Chondrocyte (in vitro differentiated cells): Measurements from ENCODE around the gene DCAKD. TPM values are rescaled to one million over a fixed set of nuclear protein-coding genes. Genes with fewer than 3 reads are reported as not detected.

ENCODE experiments used
- DNase-seq: peaks from one replicate; pipeline ENCODE4 v3.0.0; 2021; ENCODE audit warnings: mixed read lengths, low spot score
- H3K27ac Mint-ChIP-seq: one replicate; pipeline ENCODE4 v1.8.0; 2021; ENCODE audit warnings: mild to moderate bottlenecking, moderate library complexity, mixed read lengths; ENCODE audit not compliant: unreplicated experiment
- H3K27me3 Mint-ChIP-seq: 2 replicates; pipeline ENCODE4 v1.8.0; 2021; ENCODE audit warnings: low read depth, mixed read lengths
- H3K36me3 Mint-ChIP-seq: 2 replicates; pipeline ENCODE4 v1.8.0; 2021; ENCODE audit warnings: low read depth, mixed read lengths
- H3K4me1 Mint-ChIP-seq: 2 replicates; pipeline ENCODE4 v1.8.0; 2021; ENCODE audit warnings: low read depth, mild to moderate bottlenecking, mixed read lengths
- H3K4me3 Mint-ChIP-seq: one replicate; pipeline ENCODE4 v1.8.0; 2021; ENCODE audit warnings: mild to moderate bottlenecking, moderate library complexity, mixed read lengths; ENCODE audit not compliant: unreplicated experiment
- H3K9me3 Mint-ChIP-seq: 2 replicates; pipeline ENCODE4 v1.8.0; 2021; ENCODE audit warnings: low read depth, mixed read lengths
- total RNA-seq: library from RNA; stranded (reverse); gene quantifications from 3 replicates; pipeline ENCODE4 v1.2.1, GENCODE V29; 2021
- TF ChIP-seq, protein P1 (sequence below): fragments of 200-600 bp; sonication (generic); IDR thresholded peaks from 2 replicates; pipeline ENCODE4 v1.5.0; 2021; ENCODE audit warnings: antibody characterized with exemption, mild to moderate bottlenecking, moderate library complexity

Gene DCAKD
- total RNA-seq, 1 donor from 2014 or later = 33.9 TPM

- no peak for DNase-seq
- peaks cover 6% of the 10 kb centered on the region for H3K27me3 Mint-ChIP-seq
- no peak overlapping the region for H3K27ac Mint-ChIP-seq
- H3K4me3 Mint-ChIP-seq = no peak overlapping the region
- H3K4me1 Mint-ChIP-seq = peaks cover 7% of the 10 kb centered on the region
- no peaks in the 10 kb centered on the region for H3K36me3 Mint-ChIP-seq
- TF ChIP-seq, protein P1, sequence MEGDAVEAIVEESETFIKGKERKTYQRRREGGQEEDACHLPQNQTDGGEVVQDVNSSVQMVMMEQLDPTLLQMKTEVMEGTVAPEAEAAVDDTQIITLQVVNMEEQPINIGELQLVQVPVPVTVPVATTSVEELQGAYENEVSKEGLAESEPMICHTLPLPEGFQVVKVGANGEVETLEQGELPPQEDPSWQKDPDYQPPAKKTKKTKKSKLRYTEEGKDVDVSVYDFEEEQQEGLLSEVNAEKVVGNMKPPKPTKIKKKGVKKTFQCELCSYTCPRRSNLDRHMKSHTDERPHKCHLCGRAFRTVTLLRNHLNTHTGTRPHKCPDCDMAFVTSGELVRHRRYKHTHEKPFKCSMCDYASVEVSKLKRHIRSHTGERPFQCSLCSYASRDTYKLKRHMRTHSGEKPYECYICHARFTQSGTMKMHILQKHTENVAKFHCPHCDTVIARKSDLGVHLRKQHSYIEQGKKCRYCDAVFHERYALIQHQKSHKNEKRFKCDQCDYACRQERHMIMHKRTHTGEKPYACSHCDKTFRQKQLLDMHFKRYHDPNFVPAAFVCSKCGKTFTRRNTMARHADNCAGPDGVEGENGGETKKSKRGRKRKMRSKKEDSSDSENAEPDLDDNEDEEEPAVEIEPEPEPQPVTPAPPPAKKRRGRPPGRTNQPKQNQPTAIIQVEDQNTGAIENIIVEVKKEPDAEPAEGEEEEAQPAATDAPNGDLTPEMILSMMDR = no peak
- H3K9me3 Mint-ChIP-seq = no peaks in the 10 kb centered on the region
Observed at GRCh38 chr17:44990994-44991393, 60.4 kb downstream of the DCAKD start.

- TF ChIP-seq, protein P1 = no peak
- DNase-seq = no peak
- Mint-ChIP-seq H3K4me3 (no peak overlapping the region), H3K9me3 (no peaks in the 10 kb centered on the region), H3K36me3 (no peaks in the 10 kb centered on the region), H3K27ac (no peak overlapping the region), H3K4me1 (peaks cover 7% of the 10 kb centered on the region), H3K27me3 (peaks cover 4% of the 10 kb centered on the region)
Observed at GRCh38 chr17:44989552-44990138, 61.8 kb downstream of the DCAKD start.

DNA sequence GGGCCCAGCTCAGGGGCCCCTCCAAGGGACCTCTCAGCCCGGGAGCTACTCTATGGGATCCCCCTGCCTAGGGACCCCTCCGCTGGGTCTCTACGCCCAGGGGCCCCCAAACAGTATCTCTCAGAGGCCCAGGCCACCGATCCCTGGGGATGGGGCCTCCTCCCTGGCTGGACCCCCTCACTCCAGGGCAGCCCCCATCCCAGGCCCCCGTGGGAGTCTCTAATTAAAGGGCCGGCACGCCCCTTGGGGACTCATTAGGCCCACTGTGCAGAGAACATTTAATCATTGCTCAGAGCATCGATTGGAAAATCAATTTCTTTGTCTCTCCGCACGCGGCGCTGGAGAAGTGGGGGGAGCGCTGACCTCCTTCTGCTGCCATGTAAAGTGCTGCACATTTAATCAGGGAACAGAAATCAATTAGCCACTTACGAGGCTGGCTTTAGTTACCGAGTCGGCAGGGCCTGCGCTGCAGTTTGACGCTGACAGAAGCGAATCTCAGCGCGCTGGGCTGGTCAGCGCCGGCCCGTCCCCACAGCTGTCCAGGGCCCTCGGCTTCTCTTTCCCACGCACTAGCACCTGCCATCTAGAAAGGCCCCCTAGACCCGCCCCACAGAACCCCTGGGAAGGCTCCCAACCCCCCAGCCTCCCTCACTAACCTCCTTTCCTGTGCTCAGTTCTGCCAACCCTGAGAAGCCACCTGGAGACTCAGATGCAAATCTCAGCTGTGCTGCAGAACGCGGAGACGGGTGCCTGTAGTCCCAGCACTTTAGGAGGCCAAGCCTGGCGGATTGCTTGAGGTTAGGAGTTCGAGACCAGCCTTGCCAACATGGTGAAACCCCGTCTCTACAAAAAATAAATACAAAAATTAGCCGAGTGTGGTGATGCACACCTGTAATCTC lies 63.1 kb downstream of the DCAKD start:
- TF ChIP-seq, protein P1 = no peak
- H3K4me3 Mint-ChIP-seq = no peak overlapping the region
- H3K27ac Mint-ChIP-seq = no peak overlapping the region

GRCh38 chr17:44983563-44983962 lies 67.9 kb downstream of the DCAKD start:
- H3K27ac Mint-ChIP-seq = no peak overlapping the region
- TF ChIP-seq, protein P1 = no peak
- H3K4me1 Mint-ChIP-seq = peaks cover 7% of the 10 kb centered on the region
- peaks cover 2% of the 10 kb centered on the region for H3K27me3 Mint-ChIP-seq
- H3K4me3 Mint-ChIP-seq = no peak overlapping the region
- no peak for DNase-seq
- H3K9me3 Mint-ChIP-seq = no peaks in the 10 kb centered on the region
- no peaks in the 10 kb centered on the region for H3K36me3 Mint-ChIP-seq

More for the DNA sequence above, 63.1 kb downstream of the DCAKD start:
- no peaks in the 10 kb centered on the region for H3K27me3 Mint-ChIP-seq
- H3K9me3 Mint-ChIP-seq = no peaks in the 10 kb centered on the region
- H3K36me3 Mint-ChIP-seq = no peaks in the 10 kb centered on the region
- peaks cover 7% of the 10 kb centered on the region for H3K4me1 Mint-ChIP-seq
- no peak for DNase-seq

DNA sequence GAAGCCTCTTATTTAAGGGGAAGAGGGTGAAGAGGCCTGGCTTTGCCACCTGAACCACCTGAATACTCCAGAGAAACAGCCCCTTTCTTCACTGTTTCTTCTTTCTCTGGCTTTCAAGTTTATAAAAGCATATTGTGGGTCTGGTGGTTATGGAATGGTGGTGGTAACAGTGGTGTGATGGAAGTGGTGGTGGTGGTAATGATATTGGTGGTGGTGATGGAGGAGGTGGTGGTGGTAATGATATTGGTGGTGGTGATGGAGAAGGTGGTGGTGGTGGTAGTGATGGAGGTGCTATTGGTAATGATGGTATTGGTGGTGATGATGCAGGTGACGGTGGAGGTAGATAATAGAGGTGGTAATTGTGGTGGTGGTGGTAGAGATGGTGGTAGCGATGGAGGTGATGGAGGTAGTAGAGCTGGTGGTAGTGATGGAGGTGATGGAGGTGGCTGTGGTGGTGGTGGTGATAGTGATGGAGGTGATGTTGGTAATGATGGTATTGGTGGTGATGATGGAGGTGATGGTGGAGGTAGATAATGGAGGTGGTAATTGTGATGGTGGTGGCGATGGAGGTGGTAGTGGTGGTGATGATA lies 69.2 kb downstream of the DCAKD start:
- no peak for DNase-seq
- no peaks in the 10 kb centered on the region for H3K9me3 Mint-ChIP-seq
- peaks cover 8% of the 10 kb centered on the region for H3K27me3 Mint-ChIP-seq
- TF ChIP-seq, protein P1 = no peak
- H3K4me1 Mint-ChIP-seq = peaks cover 4% of the 10 kb centered on the region
- no peaks in the 10 kb centered on the region for H3K36me3 Mint-ChIP-seq
- no peak overlapping the region for H3K4me3 Mint-ChIP-seq
- H3K27ac Mint-ChIP-seq = no peak overlapping the region
